AG09319 (cell line): ENCODE results near the gene AIFM3.
"Not testable (repeated sequence)": the region's sequence is repeated elsewhere in the genome, so short reads cannot be mapped to it uniquely, and the experiment has no call there.

Experiments
- DNase-seq: peaks from one replicate; pipeline ENCODE4 v3.0.0-alpha.2; 2010; ENCODE audit warnings: low read depth; ENCODE audit errors: extremely low read depth
- CTCF ChIP-seq: IDR thresholded peaks from 2 replicates; pipeline ENCODE4 v1.5.1; 2011; ENCODE audit warnings: low read depth, mild to moderate bottlenecking, inconsistent platforms, low read length, moderate library complexity

AIFM3 gene

DNA sequence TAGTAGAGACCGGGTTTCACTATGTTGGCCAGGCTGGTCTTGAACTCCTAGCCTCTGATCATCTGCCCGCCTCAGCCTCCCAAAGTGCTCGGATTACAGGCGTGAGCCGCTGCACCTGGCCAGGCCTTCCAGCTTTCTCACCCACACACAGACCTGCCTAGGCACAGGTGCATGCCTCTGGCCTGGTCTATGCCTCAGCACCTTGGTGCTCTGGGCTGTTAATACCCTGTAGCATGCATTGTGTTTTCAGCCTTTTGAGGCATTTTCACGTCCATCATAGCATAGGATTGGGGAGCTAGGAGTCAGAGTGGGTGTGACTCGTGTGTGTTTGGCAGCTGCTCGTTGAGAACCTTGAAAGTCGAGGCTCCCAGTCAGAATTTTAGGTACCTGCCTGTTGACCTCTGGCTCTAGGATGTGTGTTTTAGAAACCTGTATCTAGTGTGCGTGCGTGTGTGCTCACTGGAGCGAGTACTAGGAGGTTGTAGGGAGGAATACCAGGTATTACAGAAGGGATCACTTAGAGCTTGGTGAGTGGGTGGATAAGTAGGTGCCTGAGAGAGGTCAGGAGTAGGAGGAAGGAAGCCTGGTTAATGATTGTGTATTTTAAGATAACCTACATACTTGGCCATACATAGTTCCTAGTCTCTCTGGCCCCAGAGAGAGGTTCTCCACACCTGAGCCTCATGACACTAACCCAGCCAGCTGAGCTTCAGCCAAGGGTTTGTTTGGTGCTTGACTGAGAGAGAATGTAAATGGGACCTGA is 29.8 kb upstream of the AIFM3 start:
- TF ChIP-seq CTCF, result no peak
- DNase-seq, result no peak

GRCh38 chr22:20937794-20938671 is 29.0 kb upstream of the AIFM3 start:
- TF ChIP-seq CTCF, result no peak

DNA sequence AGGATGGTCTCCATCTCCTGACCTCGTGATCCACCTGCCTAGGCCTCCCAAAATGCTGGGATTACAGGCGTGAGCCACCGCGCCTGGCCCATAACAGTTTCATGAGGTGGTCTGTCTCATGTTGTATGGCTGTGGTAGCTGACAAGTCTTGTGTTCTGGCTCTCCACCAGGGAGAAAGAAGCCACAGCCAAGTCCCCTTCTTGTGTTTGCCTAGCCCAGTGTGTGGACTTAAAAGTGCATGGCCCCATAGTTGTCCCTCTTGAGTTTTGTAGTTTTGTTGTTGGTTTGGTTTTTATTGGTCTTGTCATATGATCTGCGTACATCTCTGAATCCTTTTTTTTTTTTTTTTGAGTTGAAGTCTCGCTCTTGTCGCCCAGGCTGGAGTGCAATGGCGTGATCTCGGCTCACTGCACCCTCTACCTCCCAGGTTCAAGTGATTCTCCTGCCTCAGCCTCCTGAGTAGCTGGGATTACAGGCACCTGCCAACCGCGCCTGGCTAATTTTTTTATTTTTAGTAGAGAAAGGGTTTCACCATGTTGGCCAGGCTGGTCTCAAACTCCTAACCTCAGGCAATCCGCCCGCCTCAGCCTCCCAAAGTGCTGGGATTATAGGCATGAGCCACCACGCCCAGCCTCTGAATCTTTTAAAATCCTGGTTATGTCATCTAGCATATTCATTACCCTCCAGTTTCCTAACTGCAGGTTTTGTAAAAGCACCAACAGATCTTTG is 27.4 kb upstream of the AIFM3 start:
- DNase-seq, result not testable (repeated sequence)

More at GRCh38 chr22:20937794-20938671, 29.0 kb upstream of the AIFM3 start:
- no peak for DNase-seq

- DNase-seq, result peak; percentile 69
- no peak for TF ChIP-seq CTCF
Observed at GRCh38 chr22:20940186-20940651, 26.8 kb upstream of the AIFM3 start.

DNA sequence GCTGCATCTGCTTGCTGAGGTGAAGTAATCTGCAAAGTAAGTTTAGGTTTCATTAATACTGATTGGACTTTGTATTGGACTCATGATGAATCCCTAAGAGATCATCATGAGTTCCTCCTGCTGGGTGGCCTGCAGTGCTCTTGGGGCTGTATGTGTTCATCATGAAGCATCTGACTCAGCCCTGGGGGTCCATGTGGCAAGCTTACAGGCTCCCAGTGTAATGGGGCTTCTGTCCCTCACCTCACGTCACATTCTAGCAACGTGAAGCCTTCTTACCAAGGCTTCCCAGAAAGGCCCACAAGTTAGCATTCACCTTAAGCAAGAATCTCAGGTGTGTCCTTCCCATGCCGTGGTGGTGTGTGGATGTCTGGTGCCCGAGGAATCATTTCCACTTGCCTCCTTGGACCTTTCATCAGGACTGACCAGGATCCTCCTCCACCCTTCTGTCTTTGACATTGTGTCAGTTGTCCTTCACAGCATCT is 26.1 kb upstream of the AIFM3 start:
- no peak for DNase-seq
- TF ChIP-seq CTCF, result no peak

GRCh38 chr22:20942203-20942902 is 24.7 kb upstream of the AIFM3 start:
- DNase-seq, result not testable (repeated sequence)

DNA sequence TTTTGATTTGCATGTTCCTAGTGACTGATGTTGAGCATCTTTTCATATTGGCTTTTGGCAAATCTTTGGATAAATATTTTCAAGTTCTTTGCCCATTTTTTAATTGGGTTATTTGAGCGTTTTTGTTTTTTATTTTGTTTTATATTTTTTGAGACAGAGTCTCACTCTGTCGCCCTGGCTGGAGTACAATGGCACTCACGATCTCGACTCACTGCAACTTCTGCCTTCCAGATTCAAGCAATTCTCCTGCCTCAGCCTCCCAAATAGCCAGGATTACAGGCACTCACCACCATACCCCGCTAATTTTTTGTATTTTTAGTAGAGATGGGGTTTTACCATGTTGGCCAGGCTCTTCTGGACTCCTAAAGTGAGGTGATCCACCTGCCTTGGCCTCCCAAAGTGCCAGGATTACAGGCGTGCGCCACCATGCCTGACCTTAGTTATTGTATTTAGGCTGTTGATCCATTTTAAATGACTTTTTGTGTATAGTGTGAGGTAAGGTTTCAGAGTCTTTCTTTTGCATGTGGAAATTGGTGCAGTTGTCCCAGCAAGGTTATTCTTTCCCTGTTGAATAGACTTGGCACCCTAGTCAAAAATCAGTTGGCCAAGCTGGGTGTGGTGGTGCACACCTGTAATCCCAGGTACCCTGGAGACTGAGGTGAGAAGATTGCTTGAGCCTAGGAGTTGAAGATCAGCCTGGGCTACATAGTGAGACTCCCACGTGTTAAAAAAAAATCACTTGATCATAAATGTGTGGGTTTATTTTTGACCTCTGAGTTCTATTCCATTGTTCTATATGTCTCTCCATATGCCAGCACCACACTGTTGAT is 23.7 kb upstream of the AIFM3 start:
- no peak for TF ChIP-seq CTCF

More for the DNA sequence above, 23.7 kb upstream of the AIFM3 start:
- DNase-seq, result no peak
